ENCODE results near the gene PRKD1. TPM values are rescaled to one million over a fixed set of nuclear protein-coding genes. Genes with fewer than 3 reads are reported as not detected.

PRKD1 gene
- total RNA-seq, 2 experiments from 2014 or later, result not detected

DNA sequence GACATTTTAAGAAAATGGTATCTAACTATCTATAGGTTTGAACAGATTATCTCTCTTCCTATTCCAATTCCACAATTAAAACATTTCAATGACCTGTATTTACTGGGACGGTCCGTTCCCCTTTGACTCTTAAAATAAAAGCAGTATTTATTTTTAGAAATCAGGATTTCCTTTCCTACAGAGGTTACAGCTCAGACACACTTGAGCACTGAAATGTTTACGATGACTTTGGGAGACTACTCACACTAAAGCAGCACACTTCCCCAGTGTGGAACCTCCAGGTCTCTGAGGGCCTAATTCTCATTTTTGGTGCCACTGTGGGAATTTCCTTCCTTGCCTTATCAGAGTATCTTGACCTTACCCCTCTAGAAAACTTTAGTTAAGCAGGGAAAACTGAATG is 181.8 kb downstream of the PRKD1 start:
- Histone ChIP-seq H3K36me3 (ENCODE audit: insufficient read depth, low read length) (no peaks in the 10 kb centered on the region), H3K27ac (ENCODE audit: low read depth in 1 of 2, low read length in 2 of 2) (no peak overlapping the region), H3K9me3 (ENCODE audit: control insufficient read depth in 1 of 2, insufficient read depth in 1 of 2, low read length in 2 of 2) (no peaks in the 10 kb centered on the region), H3K27me3 (ENCODE audit: control insufficient read depth in 1 of 2, insufficient read depth in 2 of 2, low read length in 2 of 2) (no peaks in the 10 kb centered on the region), H3K4me1 (ENCODE audit: insufficient read depth, low read length) (no peaks in the 10 kb centered on the region), H3K4me3 (ENCODE audit: low read length) (no peak overlapping the region)
- no peak for DNase-seq
- intact Hi-C loops (cut with DNase I, micrococcal nuclease), result no loop called here
- H3K9me3 Mint-ChIP-seq, result peaks cover 15% of the 10 kb centered on the region
- H3K4me3 Mint-ChIP-seq, result no peak overlapping the region
- ChIA-PET CTCF (no interaction called here), POLR2A (no interaction called here)
- H3K4me1 Mint-ChIP-seq (ENCODE audit: low read depth), result no peaks in the 10 kb centered on the region
- H3K36me3 Mint-ChIP-seq (ENCODE audit: low read depth), result no peaks in the 10 kb centered on the region
- no peak for ATAC-seq (ENCODE audit: poor library complexity)
- TF ChIP-seq, protein P1, sequence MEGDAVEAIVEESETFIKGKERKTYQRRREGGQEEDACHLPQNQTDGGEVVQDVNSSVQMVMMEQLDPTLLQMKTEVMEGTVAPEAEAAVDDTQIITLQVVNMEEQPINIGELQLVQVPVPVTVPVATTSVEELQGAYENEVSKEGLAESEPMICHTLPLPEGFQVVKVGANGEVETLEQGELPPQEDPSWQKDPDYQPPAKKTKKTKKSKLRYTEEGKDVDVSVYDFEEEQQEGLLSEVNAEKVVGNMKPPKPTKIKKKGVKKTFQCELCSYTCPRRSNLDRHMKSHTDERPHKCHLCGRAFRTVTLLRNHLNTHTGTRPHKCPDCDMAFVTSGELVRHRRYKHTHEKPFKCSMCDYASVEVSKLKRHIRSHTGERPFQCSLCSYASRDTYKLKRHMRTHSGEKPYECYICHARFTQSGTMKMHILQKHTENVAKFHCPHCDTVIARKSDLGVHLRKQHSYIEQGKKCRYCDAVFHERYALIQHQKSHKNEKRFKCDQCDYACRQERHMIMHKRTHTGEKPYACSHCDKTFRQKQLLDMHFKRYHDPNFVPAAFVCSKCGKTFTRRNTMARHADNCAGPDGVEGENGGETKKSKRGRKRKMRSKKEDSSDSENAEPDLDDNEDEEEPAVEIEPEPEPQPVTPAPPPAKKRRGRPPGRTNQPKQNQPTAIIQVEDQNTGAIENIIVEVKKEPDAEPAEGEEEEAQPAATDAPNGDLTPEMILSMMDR (IDR thresholded peaks at IDR 0.05), result no peak
- H3K27ac Mint-ChIP-seq, result no peak overlapping the region
- H3K27me3 Mint-ChIP-seq, result no peaks in the 10 kb centered on the region

DNA sequence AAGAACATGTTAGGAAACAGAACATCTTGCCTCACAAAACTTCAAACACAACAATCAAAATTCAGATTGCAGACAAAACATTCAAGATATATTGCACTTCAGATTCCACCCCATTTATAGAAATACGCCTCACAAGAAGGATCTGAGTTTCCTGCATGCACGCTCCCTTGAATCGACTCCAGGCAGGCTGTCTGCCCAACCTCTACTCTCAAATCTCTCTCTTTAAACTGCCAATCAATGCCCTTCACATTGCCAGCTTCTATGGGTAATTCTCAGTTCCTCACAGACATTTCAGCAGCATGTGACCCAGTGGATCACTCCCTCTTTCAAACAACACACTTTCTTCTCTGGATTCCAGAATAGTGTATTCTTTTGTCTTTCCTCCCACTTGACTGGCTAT is 184.1 kb downstream of the PRKD1 start:
- CTCF ChIA-PET, result no interaction called here
- intact Hi-C loops (cut with DNase I, micrococcal nuclease), result no loop called here
- ATAC-seq (ENCODE audit: poor library complexity) (no peak), DNase-seq (no peak)
- Mint-ChIP-seq H3K27ac (no peak overlapping the region), H3K27me3 (no peaks in the 10 kb centered on the region), H3K4me3 (no peak overlapping the region), H3K9me3 (peaks cover 14% of the 10 kb centered on the region), H3K4me1 (ENCODE audit: low read depth) (no peaks in the 10 kb centered on the region), H3K36me3 (ENCODE audit: low read depth) (no peaks in the 10 kb centered on the region)
- no peaks in the 10 kb centered on the region for H3K4me1 ChIP-seq (ENCODE audit: insufficient read depth, low read length)
- no peaks in the 10 kb centered on the region for H3K36me3 ChIP-seq (ENCODE audit: insufficient read depth, low read length)
- no peaks in the 10 kb centered on the region for H3K27me3 ChIP-seq (ENCODE audit: control insufficient read depth in 1 of 2, insufficient read depth in 2 of 2, low read length in 2 of 2)
- no peak overlapping the region for H3K4me3 ChIP-seq (ENCODE audit: low read length)
- no peak overlapping the region for H3K27ac ChIP-seq (ENCODE audit: low read depth in 1 of 2, low read length in 2 of 2)
- TF ChIP-seq, protein P1 (IDR thresholded peaks at IDR 0.05), result no peak
- POLR2A ChIA-PET, result no interaction called here
- H3K9me3 ChIP-seq (ENCODE audit: control insufficient read depth in 1 of 2, insufficient read depth in 1 of 2, low read length in 2 of 2), result no peaks in the 10 kb centered on the region

DNA sequence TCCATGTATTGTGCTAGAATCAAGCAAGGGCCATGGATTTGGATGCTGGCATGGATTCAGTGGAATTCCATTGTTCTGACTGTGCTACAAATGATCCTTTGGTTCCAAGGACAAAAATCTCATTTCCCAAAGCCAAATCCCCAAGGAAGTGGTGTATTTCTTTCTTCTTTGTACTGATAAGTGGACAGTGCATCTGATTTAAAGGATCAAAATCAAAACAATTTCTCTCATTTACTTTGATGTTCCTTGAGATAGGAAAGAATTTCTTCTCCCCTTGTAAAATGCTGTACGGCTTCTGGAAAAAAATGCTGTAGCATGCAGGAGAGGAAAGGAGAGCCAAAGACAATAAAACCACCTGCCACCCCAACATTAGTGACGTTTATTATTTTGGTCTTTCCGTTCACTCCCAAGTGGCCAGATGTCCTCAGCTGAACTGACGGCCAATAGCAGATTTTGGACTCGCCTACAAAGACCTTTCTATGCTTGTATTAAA is 185.7 kb downstream of the PRKD1 start:
- no peaks in the 10 kb centered on the region for H3K9me3 ChIP-seq (ENCODE audit: control insufficient read depth in 1 of 2, insufficient read depth in 1 of 2, low read length in 2 of 2)
- ChIA-PET CTCF (no interaction called here), POLR2A (no interaction called here)
- no peaks in the 10 kb centered on the region for H3K36me3 ChIP-seq (ENCODE audit: insufficient read depth, low read length)
- no peaks in the 10 kb centered on the region for H3K27me3 Mint-ChIP-seq
- ATAC-seq (ENCODE audit: poor library complexity) (no peak), DNase-seq (no peak)
- intact Hi-C loops (cut with DNase I, micrococcal nuclease), result no loop called here
- no peak overlapping the region for H3K27ac ChIP-seq (ENCODE audit: low read depth in 1 of 2, low read length in 2 of 2)
- peaks cover 19% of the 10 kb centered on the region for H3K9me3 Mint-ChIP-seq
- H3K4me1 ChIP-seq (ENCODE audit: insufficient read depth, low read length), result no peaks in the 10 kb centered on the region
- H3K4me3 Mint-ChIP-seq, result no peak overlapping the region
- TF ChIP-seq, protein P1 (IDR thresholded peaks at IDR 0.05), result no peak
- H3K36me3 Mint-ChIP-seq (ENCODE audit: low read depth), result no peaks in the 10 kb centered on the region
- H3K4me3 ChIP-seq (ENCODE audit: low read length), result no peak overlapping the region
- H3K4me1 Mint-ChIP-seq (ENCODE audit: low read depth), result no peaks in the 10 kb centered on the region
- H3K27ac Mint-ChIP-seq, result no peak overlapping the region
- H3K27me3 ChIP-seq (ENCODE audit: control insufficient read depth in 1 of 2, insufficient read depth in 2 of 2, low read length in 2 of 2), result no peaks in the 10 kb centered on the region
